Heart right ventricle (tissue), 16 donors: ENCODE results near the gene CAMK4. TPM values are rescaled to one million over a fixed set of nuclear protein-coding genes. Genes with fewer than 3 reads are reported as not detected.

Experiments
- ATAC-seq, 8 donors: fragments of 200-7000 bp; cut with Tn5 transposase; one replicate each; pipeline ENCODE4 v1.9.1; 2020; ENCODE audit warnings: mild to moderate bottlenecking in 8 of 8, moderate library complexity in 8 of 8, moderate number of reproducible peaks in 1 of 8
- DNase-seq, 2 donors: peaks; one replicate each; pipeline ENCODE4 v3.0.0-alpha.2; 2020
- H3K27ac ChIP-seq, 10 donors: fragments of 200-600 bp; sonication (generic) in 2 of 10; one replicate each; pipeline versions ENCODE4 v1.5.0 to v1.8.0; 2020 to 2022; ENCODE audit warnings: mild to moderate bottlenecking in 3 of 10
- H3K27me3 ChIP-seq, 7 donors: fragments of 200-600 bp; one replicate each; pipeline ENCODE4 v1.8.0; 2021 to 2022; ENCODE audit warnings: mild to moderate bottlenecking in 2 of 7
- H3K36me3 ChIP-seq, 9 donors: fragments of 200-600 bp; sonication (generic) in 1 of 9; one replicate each; pipeline versions ENCODE4 v1.5.0 to v1.8.0; 2020 to 2022; ENCODE audit warnings: mild to moderate bottlenecking in 2 of 9
- H3K4me1 ChIP-seq, 9 donors: fragments of 200-600 bp; sonication (generic) in 1 of 9; one replicate each; pipeline versions ENCODE4 v1.5.0 to v1.8.0; 2020 to 2022; ENCODE audit warnings: mild to moderate bottlenecking in 4 of 9
- H3K4me3 ChIP-seq, 10 donors: fragments of 200-600 bp; sonication (generic) in 2 of 10; one replicate each; pipeline versions ENCODE4 v1.5.0 to v1.8.0; 2020 to 2022; ENCODE audit warnings: mild to moderate bottlenecking in 7 of 10, moderate library complexity in 2 of 10
- H3K9me3 ChIP-seq, 11 donors: fragments of 200-600 bp in 10 of 11; sonication (generic) in 2 of 11; one replicate each; pipeline versions ENCODE4 v1.5.0 to v1.8.0; 2013 to 2022; ENCODE audit warnings: mild to moderate bottlenecking in 2 of 11, control low read depth in 1 of 11, moderate library complexity in 1 of 11
- WGBS, 2 donors: extraction: QIAGEN DNeasy Blood & Tissue Kit; methylation state at CpG; one replicate each; pipeline ENCODE4 v1.1.7; 2013; ENCODE audit warnings: inconsistent platforms in 1 of 2; 5-methylcytosine and 5-hydroxymethylcytosine counted together
- intact Hi-C, 10 donors: fragments of 100-400 bp; cut with DNase I; formaldehyde crosslinking; loops; one replicate each; pipeline versions ENCODE4 v1.11.1 to v1.14.2; 2022
- polyA plus RNA-seq, 2 donors: library from polyadenylated mRNA; stranded (reverse); fragments of 200-250 nt; gene quantifications; one replicate each; pipeline ENCODE4 v1.2.3, GENCODE V29; 2013
- total RNA-seq, 10 donors: library from RNA; stranded (reverse); fragmentation: NEBNext Ultra II Directional in 3 of 10; extraction: Animal tissue kit (Norgen Biotek cat#: 25700) in 3 of 10; gene quantifications; one replicate each; pipeline versions ENCODE4 v1.2.1 to v1.2.4, GENCODE V29; 2021 to 2023
- TF ChIP-seq, protein P1 (sequence below), 9 donors: fragments of 200-600 bp; sonication (generic) in 2 of 9; IDR thresholded peaks; one replicate each; pipeline versions ENCODE4 v1.5.0 to v1.8.0; 2021 to 2022; ENCODE audit warnings: antibody characterized with exemption in 9 of 9, mild to moderate bottlenecking in 5 of 9, moderate library complexity in 1 of 9
- donor health status: Arrhythmogenic right ventricular cardiomyopathy.
- donor health status: ischemic (EF 13 %, LVEDD 7.1; RV severe dilation, severe dysfunction).
- donor health status: healthy with polysubstance abuse.
- donor health status: DM: no; HTN: yes; CAD: no.
- donor health status: DM: no; HTN: no; CAD: no.
- donor health status: ischemic (EF 25% LVEDD 6.9; RV normal size, moderate dysfunction).
- donor health status: ischemic (EF 25% LVEDD 5.7; RV mildly dilated, moderate dysfunction).
- donor health status: healthy.
- donor health status: DM: yes; HTN: yes; CAD: no.
- donor health status: Ischemic cardiomyopathy.
- donor health status: ischemic (EF 35%, LVEDD 5.7; RV mildly dilated, moderate dysfunction).
- donor health status: nonischemic (EF 11% LVEDD 7.7; RV severe dilation, severe dysfunction).
- donor health status: DM: yes; HTN: yes; CAD: no.
- donor health status: PGD.
- donor health status: ischemic (EF 29% LVEDD 5.4; RV normal size, mild dysfunction).
- donor health status: nonischemic (EF 23%, LVEDD 6.1; RV moderate dilation, normal function).

Gene CAMK4
- total and polyA plus RNA-seq, 12 donors, result 0.02 to 2.0 (median 0.34) TPM; not detected in 1

DNA sequence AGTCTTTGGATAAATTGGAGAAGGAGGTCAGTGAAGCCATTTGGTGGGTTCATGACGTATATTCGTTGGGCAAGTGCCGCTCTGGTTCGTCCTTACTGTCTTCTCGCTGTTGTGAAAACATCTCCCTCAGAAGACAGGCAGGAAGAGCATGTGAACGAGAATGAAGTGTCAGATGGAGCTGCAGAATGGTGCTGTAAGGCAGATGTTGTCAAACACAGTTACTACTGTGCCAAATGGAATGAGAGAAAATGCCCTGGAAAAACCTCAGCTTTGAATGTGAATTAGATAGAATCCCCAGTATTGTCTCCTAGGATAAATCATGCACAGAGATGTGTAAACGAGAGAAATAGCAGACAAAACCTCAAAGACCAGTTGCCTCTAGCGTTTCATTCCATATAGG is 121.5 kb downstream of the CAMK4 start:
- Histone ChIP-seq H3K4me3 (no peak overlapping the region), H3K27ac (no peak overlapping the region), H3K4me1 (no peaks in the 10 kb centered on the region), H3K27me3 (no peaks in the 10 kb centered on the region), H3K36me3 (no peaks in the 10 kb centered on the region), H3K9me3 (no peaks in the 10 kb centered on the region)
- ATAC-seq, result no peak
- WGBS, 2 donors, result 60 to 70% methylated on average over 8 of the region's 8 CpGs
- DNase-seq, result no peak
- TF ChIP-seq, protein P1, sequence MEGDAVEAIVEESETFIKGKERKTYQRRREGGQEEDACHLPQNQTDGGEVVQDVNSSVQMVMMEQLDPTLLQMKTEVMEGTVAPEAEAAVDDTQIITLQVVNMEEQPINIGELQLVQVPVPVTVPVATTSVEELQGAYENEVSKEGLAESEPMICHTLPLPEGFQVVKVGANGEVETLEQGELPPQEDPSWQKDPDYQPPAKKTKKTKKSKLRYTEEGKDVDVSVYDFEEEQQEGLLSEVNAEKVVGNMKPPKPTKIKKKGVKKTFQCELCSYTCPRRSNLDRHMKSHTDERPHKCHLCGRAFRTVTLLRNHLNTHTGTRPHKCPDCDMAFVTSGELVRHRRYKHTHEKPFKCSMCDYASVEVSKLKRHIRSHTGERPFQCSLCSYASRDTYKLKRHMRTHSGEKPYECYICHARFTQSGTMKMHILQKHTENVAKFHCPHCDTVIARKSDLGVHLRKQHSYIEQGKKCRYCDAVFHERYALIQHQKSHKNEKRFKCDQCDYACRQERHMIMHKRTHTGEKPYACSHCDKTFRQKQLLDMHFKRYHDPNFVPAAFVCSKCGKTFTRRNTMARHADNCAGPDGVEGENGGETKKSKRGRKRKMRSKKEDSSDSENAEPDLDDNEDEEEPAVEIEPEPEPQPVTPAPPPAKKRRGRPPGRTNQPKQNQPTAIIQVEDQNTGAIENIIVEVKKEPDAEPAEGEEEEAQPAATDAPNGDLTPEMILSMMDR (IDR thresholded peaks at IDR 0.05), result no peak
- intact Hi-C loops, result no loop called here

DNA sequence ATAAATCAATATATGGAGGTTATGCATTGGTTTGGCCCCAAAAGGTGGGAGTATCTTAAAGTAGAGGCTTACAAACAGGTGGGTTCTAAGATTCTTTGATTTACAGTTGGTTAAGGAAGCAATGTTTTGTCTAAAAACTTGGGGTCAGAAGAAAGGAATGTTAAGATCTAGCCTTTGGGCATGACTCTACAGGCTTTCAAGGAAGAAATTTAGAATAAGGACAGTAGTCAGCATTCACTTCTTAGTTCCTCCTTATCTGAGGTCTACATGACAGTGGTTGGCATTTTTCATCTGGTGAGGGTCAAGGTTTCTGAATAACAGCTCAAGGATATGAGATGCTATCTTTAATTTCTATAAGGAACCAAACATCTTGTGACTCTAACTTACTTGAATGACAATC is 122.8 kb downstream of the CAMK4 start:
- ATAC-seq, result no peak
- no peak for DNase-seq
- H3K9me3 ChIP-seq, result no peaks in the 10 kb centered on the region
- intact Hi-C loops, result no loop called here
- H3K4me1 ChIP-seq, result no peaks in the 10 kb centered on the region
- H3K36me3 ChIP-seq, result no peaks in the 10 kb centered on the region
- no peak overlapping the region for H3K27ac ChIP-seq
- no peaks in the 10 kb centered on the region for H3K27me3 ChIP-seq
- H3K4me3 ChIP-seq, result no peak overlapping the region
- TF ChIP-seq, protein P1 (IDR thresholded peaks at IDR 0.05), result no peak

DNA sequence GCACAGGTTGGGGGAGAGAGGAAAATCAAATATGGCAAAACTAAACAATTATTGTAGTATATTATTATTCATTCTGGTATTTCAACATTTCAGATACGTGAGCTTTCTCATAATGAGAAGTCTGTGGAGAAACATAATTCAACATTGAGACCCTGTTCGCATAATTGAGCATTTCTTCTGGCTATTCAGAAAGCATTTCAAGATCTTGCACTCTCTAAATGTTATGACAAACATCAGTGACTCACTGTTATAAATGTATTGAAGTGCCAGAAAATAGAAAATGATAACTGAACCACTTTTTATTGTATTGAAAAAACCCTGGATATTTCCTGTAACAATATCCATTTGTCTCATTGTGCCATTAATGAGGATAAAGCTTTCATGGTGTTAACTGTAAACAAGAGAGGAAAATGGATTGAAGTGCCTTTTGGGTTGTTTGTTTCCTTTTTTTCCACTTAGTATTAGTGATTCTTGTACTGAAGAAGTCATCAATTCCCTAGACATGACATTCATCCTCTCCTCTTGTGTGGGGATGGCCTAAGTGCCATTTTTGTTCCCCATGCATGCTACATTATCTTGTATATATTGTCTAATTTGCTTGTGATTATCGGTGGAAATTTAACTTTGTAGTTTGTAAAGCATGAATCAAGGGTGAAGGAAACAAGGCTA is 124.6 kb downstream of the CAMK4 start:
- TF ChIP-seq, protein P1 (IDR thresholded peaks at IDR 0.05), result no peak
- H3K4me1 ChIP-seq, result no peaks in the 10 kb centered on the region
- H3K4me3 ChIP-seq, result no peak overlapping the region
- no peaks in the 10 kb centered on the region for H3K36me3 ChIP-seq
- H3K9me3 ChIP-seq, result no peaks in the 10 kb centered on the region
- no peak overlapping the region for H3K27ac ChIP-seq
- no peaks in the 10 kb centered on the region for H3K27me3 ChIP-seq
- no peak for ATAC-seq
- DNase-seq, result no peak
- WGBS, 2 donors, result 88 to 91% methylated on average over 3 of the region's 3 CpGs
- intact Hi-C loops, result no loop called here

DNA sequence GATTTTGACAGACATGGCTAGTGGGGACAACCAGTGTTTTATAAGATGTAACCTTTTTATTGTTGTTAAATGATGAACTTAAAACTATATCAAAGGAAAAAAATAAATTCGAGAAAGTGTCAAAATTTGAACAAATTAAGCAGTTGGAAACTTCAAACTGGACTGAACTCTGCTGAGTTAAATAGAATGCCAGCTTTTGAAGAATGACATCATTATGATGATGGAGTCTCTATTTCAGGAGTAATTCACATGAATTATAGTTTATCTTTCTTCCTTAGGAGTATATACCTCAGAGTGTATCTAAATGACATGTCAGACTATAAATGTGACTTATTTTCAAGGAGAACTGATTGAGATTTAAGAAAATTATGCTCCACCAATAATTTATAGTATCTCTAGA is 125.2 kb downstream of the CAMK4 start:
- TF ChIP-seq, protein P1 (IDR thresholded peaks at IDR 0.05), result no peak
- DNase-seq (no peak), ATAC-seq (no peak)
- H3K27ac ChIP-seq, result no peak overlapping the region
- WGBS, 2 donors, result 63 to 74% methylated on average over 1 of the region's 1 CpG
- no peaks in the 10 kb centered on the region for H3K9me3 ChIP-seq
- H3K36me3 ChIP-seq, result no peaks in the 10 kb centered on the region
- H3K4me1 ChIP-seq, result no peaks in the 10 kb centered on the region
- H3K4me3 ChIP-seq, result no peak overlapping the region
- intact Hi-C loops, result no loop called here
- H3K27me3 ChIP-seq, result no peaks in the 10 kb centered on the region
